IMR-90 (cell line): Measurements from ENCODE around the gene TSGA10IP. TPM values are rescaled to one million over a fixed set of nuclear protein-coding genes. Genes with fewer than 3 reads are reported as not detected.

Experiments
- CEBPB ChIP-seq: IDR thresholded peaks from 2 replicates; pipeline ENCODE4 v1.6.1; 2012; ENCODE audit warnings: low read depth, low read length, improper control_type of control experiment
- USF2 ChIP-seq: fragments of 150-350 bp; IDR thresholded peaks from 2 replicates; pipeline ENCODE4 v1.6.1; 2017; ENCODE audit warnings: mild to moderate bottlenecking, antibody characterized with exemption, low read length, low read depth
- polyA plus RNA-seq, 3 experiments: library from polyadenylated mRNA; depleted of rRNA; stranded (reverse); fragments of >200 nt; gene quantifications; 2 replicates each; pipeline ENCODE4 v1.2.3, GENCODE V29; 2012; ENCODE audit warnings: low replicate concordance in 1 of 3
- total RNA-seq: library from RNA; depleted of rRNA; stranded (reverse); fragments of >200 nt; gene quantifications from 2 replicates; pipeline ENCODE4 v1.2.3, GENCODE V29; 2012

TSGA10IP gene
- total and polyA plus RNA-seq, 2 of the 4 experiments (the other 2 are of a cell fraction) = 0.21 TPM; not detected in 1

GRCh38 chr11:65961267-65962140 lies 16.2 kb downstream of the TSGA10IP start, which contains the start of gene SART1 (continued):
- TF ChIP-seq USF2 (peak; percentile 12), CEBPB (no peak)
